Measurements from ENCODE around the gene MSI2. TPM values are rescaled to one million over a fixed set of nuclear protein-coding genes. Genes with fewer than 3 reads are reported as not detected.

Gene MSI2
- total RNA-seq, 1 donor = 23.2 TPM

DNA sequence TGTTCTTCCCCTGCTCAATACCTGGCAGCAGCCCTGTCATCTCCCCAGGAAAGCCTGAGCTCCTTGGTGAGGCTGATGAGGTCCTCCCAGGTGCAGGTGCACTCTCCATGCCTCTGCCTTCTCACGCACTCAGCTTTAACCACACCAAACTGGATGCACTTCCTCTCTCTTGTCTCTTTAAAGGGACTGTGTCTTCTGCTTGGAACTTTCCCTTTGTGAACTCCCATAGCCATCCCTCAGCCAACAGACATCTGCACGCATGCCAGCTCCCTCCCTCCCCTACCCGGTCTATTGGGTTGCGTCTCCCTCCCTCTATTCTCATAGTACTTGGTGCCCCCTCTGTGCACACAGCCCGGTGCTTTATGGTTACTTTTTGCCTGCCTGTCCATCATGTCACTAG lies 231.2 kb downstream of the MSI2 start:
- no peak for TF ChIP-seq CTCF (IDR thresholded peaks at IDR 0.05; ENCODE audit: extremely low read depth, low read depth, low read length)
- Histone ChIP-seq H2AFZ (ENCODE audit: low read length) (no peak overlapping the region), H4K20me1 (ENCODE audit: insufficient read depth, low read length) (no peaks in the 10 kb centered on the region), H3K27me3 (ENCODE audit: insufficient read depth, low read length) (no peaks in the 10 kb centered on the region), H3K79me2 (ENCODE audit: insufficient read depth, low read length) (no peaks in the 10 kb centered on the region), H3K36me3 (ENCODE audit: insufficient read depth, low read length) (no peaks in the 10 kb centered on the region), H3K9me3 (ENCODE audit: low read depth, low read length) (no peaks in the 10 kb centered on the region), H3K4me3 (ENCODE audit: insufficient read depth, low read length) (no peak overlapping the region), H3K27ac (ENCODE audit: low read depth, low read length) (no peak overlapping the region), H3K4me1 (ENCODE audit: insufficient read depth, low read length) (peaks cover 8% of the 10 kb centered on the region), H3K4me2 (ENCODE audit: insufficient read depth, low read length) (no peak overlapping the region)
- no peak for DNase-seq (ENCODE audit: insufficient read length, low spot score, missing footprints)

DNA sequence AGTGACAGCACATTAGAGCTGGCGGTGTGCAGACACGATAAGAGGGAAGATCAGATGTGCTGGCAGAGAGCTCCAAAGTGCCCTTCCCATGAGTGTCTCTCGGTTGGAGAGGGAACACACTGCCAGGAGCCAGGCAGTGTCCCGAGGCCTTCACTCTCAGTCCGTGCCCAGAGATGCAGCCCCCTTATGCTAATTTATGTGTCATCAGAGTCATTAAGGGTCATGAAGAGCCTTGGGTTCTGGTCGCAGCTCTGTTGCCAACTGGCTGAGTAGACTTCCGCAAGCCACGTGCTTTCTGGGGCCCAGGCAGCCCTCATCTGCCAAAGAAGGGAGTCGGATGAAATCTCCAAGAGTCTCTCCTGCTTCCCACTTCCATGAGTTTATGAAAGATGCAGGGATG lies 232.5 kb downstream of the MSI2 start:
- H3K36me3 ChIP-seq (ENCODE audit: insufficient read depth, low read length) = no peaks in the 10 kb centered on the region
- no peak for TF ChIP-seq CTCF (IDR thresholded peaks at IDR 0.05; ENCODE audit: extremely low read depth, low read depth, low read length)
- H3K79me2 ChIP-seq (ENCODE audit: insufficient read depth, low read length) = no peaks in the 10 kb centered on the region
- no peak overlapping the region for H3K4me2 ChIP-seq (ENCODE audit: insufficient read depth, low read length)
- H3K4me3 ChIP-seq (ENCODE audit: insufficient read depth, low read length) = no peak overlapping the region
- no peaks in the 10 kb centered on the region for H4K20me1 ChIP-seq (ENCODE audit: insufficient read depth, low read length)
- H3K4me1 ChIP-seq (ENCODE audit: insufficient read depth, low read length) = peaks cover 7% of the 10 kb centered on the region
- no peak overlapping the region for H3K27ac ChIP-seq (ENCODE audit: low read depth, low read length)
- no peak overlapping the region for H2AFZ ChIP-seq (ENCODE audit: low read length)
- H3K27me3 ChIP-seq (ENCODE audit: insufficient read depth, low read length) = no peaks in the 10 kb centered on the region
- no peaks in the 10 kb centered on the region for H3K9me3 ChIP-seq (ENCODE audit: low read depth, low read length)
- DNase-seq (ENCODE audit: insufficient read length, low spot score, missing footprints) = no peak

DNA sequence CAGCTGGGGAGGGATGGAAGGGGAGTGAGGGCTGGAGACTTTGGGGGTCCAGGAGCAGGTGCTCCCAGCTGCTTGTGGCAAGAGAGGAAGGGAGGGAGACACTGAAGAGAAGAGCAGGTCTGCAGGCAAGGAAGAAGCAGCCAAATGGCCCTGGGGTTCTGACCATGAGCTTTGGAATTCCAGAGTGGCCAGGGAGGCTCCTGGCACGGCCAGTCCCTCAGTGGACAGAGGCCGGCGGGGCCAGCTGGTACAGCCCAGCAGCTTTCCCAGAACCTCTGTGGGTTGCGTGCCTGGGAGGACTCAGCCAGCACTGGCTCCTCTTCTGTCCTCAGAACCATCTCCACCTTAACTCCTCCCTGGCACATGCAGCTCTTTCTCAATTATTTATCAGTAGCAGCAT lies 233.0 kb downstream of the MSI2 start:
- no peak for DNase-seq (ENCODE audit: insufficient read length, low spot score, missing footprints)

More for the DNA sequence above, 233.0 kb downstream of the MSI2 start:
- TF ChIP-seq CTCF (IDR thresholded peaks at IDR 0.05; ENCODE audit: extremely low read depth, low read depth, low read length) = no peak
- H3K4me3 ChIP-seq (ENCODE audit: insufficient read depth, low read length) = no peak overlapping the region
- H3K36me3 ChIP-seq (ENCODE audit: insufficient read depth, low read length) = no peaks in the 10 kb centered on the region
- H3K79me2 ChIP-seq (ENCODE audit: insufficient read depth, low read length) = no peaks in the 10 kb centered on the region
- H3K27me3 ChIP-seq (ENCODE audit: insufficient read depth, low read length) = no peaks in the 10 kb centered on the region
- no peaks in the 10 kb centered on the region for H4K20me1 ChIP-seq (ENCODE audit: insufficient read depth, low read length)
- H3K4me1 ChIP-seq (ENCODE audit: insufficient read depth, low read length) = peaks cover 7% of the 10 kb centered on the region
- no peaks in the 10 kb centered on the region for H3K9me3 ChIP-seq (ENCODE audit: low read depth, low read length)
- no peak overlapping the region for H3K4me2 ChIP-seq (ENCODE audit: insufficient read depth, low read length)
- H2AFZ ChIP-seq (ENCODE audit: low read length) = no peak overlapping the region
- H3K27ac ChIP-seq (ENCODE audit: low read depth, low read length) = no peak overlapping the region
